ENCODE data around the gene LGSN. TPM values are rescaled to one million over a fixed set of nuclear protein-coding genes. Genes with fewer than 3 reads are reported as not detected.
"Not testable (repeated sequence)": the region's sequence is repeated elsewhere in the genome, so short reads cannot be mapped to it uniquely, and the experiment has no call there.

Gene LGSN
- total RNA-seq, result 0.07 TPM in 1 of 2 replicates, not detected in the other

- intact Hi-C loops (cut with micrococcal nuclease), result no loop called here
Measured at GRCh38 chr6:63319939-63320338, at the start of gene LGSN. LGSN (minus strand) TSS chr6:63319983; CDS start chr6:63319943, 40 bp downstream.

GRCh38 chr6:63368347-63368746, 48.6 kb upstream of the LGSN start:
- intact Hi-C loops (cut with micrococcal nuclease), result no loop called here

GRCh38 chr6:63362500-63363120, 42.8 kb upstream of the LGSN start:
- intact Hi-C loops (cut with micrococcal nuclease), result not testable (repeated sequence)

GRCh38 chr6:63357384-63357783, 37.6 kb upstream of the LGSN start:
- intact Hi-C loops (cut with micrococcal nuclease), result not testable (repeated sequence)

- intact Hi-C loops (cut with micrococcal nuclease), result no loop called here
Measured at GRCh38 chr6:63355632-63356031, 35.8 kb upstream of the LGSN start.

GRCh38 chr6:63353286-63353630, 33.5 kb upstream of the LGSN start:
- intact Hi-C loops (cut with micrococcal nuclease), result loop anchor here (1.0 to 2.0 kb wide), 2 partner anchors 219 to 282 kb away; partner anchors contain the start of genes LOC128125822, PHF3 and PTP4A1

GRCh38 chr6:63352544-63353285, 32.9 kb upstream of the LGSN start:
- intact Hi-C loops (cut with micrococcal nuclease), result loop anchor here (1.0 to 2.0 kb wide), 4 partner anchors 220 to 412 kb away; partner anchors contain the start of genes LOC128125822, PHF3 and PTP4A1

GRCh38 chr6:63352069-63352543, 32.3 kb upstream of the LGSN start:
- intact Hi-C loops (cut with micrococcal nuclease), result loop anchor here (1.0 to 2.0 kb wide), 3 partner anchors 246 to 412 kb away; partner anchors contain the start of gene PHF3

GRCh38 chr6:63349401-63349800, 29.6 kb upstream of the LGSN start:
- intact Hi-C loops (cut with micrococcal nuclease), result no loop called here

GRCh38 chr6:63348836-63349235, 29.1 kb upstream of the LGSN start:
- intact Hi-C loops (cut with micrococcal nuclease), result no loop called here

- intact Hi-C loops (cut with micrococcal nuclease), result no loop called here
Measured at GRCh38 chr6:63347599-63347998, 27.8 kb upstream of the LGSN start.

GRCh38 chr6:63346217-63346835, 26.5 kb upstream of the LGSN start:
- intact Hi-C loops (cut with micrococcal nuclease), result no loop called here

GRCh38 chr6:63340351-63340750, 20.6 kb upstream of the LGSN start:
- intact Hi-C loops (cut with micrococcal nuclease), result no loop called here

GRCh38 chr6:63334652-63335051, 14.9 kb upstream of the LGSN start:
- intact Hi-C loops (cut with micrococcal nuclease), result not testable (repeated sequence)

GRCh38 chr6:63333440-63333839, 13.7 kb upstream of the LGSN start:
- intact Hi-C loops (cut with micrococcal nuclease), result no loop called here

GRCh38 chr6:63326630-63327029, 6.8 kb upstream of the LGSN start:
- intact Hi-C loops (cut with micrococcal nuclease), result not testable (repeated sequence)

- intact Hi-C loops (cut with micrococcal nuclease), result no loop called here
Measured at GRCh38 chr6:63322981-63323380, 3.2 kb upstream of the LGSN start.

- intact Hi-C loops (cut with micrococcal nuclease), result no loop called here
Measured at GRCh38 chr6:63321821-63322220, 2.0 kb upstream of the LGSN start.

GRCh38 chr6:63317641-63318040, 2.1 kb downstream of the LGSN start:
- intact Hi-C loops (cut with micrococcal nuclease), result no loop called here

GRCh38 chr6:63316113-63316512, 3.7 kb downstream of the LGSN start:
- intact Hi-C loops (cut with micrococcal nuclease), result no loop called here

GRCh38 chr6:63313111-63313510, 6.7 kb downstream of the LGSN start:
- intact Hi-C loops (cut with micrococcal nuclease), result no loop called here

GRCh38 chr6:63307581-63308246, 12.1 kb downstream of the LGSN start:
- intact Hi-C loops (cut with micrococcal nuclease), result no loop called here

All from T-helper 2 cell treated with Interferon-gamma antibody and Interleukin-4, amounts not matched to agents 100 ng/mL and 5 ng/mL, for 36 hours (primary cell).